ENCODE measurements around the gene OGA.

OGA gene

DNA sequence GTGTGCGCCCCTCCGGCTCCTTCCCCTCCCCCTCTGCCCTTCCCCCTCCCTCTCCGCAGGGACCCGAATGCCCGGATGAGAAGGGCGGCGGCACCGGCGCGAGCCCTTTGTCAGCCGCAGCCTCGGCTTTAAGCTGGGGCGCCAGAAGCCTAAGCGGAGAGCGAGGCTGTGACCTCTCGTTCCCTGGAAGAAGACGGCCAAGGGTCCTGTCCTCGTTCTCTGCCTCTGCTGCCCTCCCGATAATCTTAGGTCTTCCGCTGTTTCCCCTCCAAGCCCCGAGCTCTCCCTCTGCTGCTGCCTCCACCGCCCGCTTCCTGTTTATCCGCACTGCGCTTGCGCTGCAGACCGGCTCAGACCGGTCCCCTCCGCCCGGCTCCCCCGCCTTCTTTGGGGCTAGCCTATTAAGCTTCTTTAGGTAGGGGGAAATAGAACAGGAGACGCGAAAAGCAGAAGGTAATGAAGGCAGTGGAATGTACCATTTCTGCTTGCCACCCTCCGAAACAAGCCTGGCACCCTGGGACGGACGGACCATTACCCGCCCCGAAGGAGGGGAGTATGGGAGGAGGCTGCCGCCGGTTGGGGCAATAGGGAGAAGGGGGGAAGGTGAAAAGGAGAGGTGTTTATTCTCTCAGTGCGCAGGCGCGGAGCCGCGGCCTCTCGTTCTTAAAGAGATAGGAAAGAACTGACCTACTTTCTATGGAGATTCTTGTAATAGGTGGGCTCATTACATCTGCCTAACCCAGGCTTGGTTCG, at the start of gene OGA:
TSS of gene OGA (minus strand) at position 326 of the 753 bp plus-strand sequence. CDS start 422 bp downstream, outside the sequence.
- ATAC-seq, result peak; percentile 92 to 94

DNA sequence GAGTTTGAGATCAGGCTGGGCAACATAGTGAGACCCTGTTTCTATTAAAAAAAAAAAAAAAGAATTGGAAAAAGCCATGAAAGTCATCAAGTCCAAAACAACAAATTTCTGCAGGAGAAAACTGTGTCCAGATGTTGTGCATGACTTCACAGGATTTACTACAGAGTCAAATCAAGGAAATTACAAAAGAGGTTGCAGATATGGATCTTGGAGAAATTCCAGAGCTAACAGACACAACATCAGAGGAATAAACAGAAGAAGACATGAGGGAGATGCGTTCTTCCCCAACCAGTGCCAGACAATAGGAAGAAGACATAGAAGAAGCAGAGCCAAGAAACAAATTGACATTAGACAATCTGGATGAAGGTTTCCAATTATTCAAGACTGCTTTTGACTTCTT, 49.7 kb upstream of the OGA start:
- ATAC-seq, result no peak

DNA sequence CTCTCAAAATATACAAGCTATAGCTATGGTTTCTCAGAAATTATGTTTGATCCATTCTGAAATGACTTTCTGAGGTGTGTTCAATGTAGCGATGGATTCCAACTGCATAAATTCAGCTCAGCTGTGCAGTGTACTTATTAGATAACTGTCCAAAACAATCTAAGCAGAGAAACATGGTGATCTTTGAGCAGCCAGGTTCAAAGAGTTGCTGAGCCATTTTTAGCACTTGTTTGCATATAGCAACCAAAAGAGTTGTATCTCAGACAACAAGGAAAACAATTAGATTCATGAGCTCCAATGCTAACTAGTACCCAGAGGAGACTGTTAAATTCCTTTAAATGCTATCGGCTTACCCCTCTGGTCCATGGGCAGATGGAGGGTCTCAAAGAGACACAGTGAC, 41.3 kb upstream of the OGA start:
- no peak for ATAC-seq

DNA sequence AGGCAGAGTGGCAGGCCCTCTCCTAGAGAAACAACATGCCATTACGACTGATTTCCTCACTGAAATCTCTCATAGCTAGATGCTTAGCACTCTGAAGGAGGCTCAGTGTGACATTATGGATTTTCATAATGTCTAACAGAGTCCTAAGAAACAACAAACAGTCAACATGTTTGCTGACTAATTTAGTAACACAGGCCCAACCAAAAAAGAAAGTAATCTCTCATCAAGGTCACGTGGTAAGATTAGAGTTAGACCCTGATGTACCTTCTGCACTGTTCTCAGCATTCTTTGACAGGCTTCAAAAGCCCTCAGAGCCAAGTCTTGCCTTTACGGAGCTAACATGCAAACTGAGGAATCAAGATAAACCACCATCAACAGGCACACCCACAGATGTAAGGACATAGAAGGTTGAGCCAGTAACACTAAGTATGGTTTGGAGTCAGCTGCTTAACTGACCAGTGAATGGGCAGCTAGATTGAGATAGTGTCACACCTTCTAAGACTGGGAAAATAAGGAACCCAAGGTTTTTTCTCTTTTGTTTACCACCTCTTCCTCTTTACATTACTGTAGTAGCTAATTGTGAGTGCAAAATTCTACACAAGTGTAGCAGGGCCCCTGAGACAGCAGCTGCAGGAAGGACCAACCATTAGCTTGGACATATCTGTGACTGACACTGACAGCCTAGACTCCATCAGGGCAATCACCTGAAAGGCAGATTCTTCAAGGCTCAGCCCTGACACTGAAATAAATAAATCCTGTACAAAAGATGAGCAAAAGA, 40.7 kb upstream of the OGA start:
- peak; percentile 78 to 93 for ATAC-seq

DNA sequence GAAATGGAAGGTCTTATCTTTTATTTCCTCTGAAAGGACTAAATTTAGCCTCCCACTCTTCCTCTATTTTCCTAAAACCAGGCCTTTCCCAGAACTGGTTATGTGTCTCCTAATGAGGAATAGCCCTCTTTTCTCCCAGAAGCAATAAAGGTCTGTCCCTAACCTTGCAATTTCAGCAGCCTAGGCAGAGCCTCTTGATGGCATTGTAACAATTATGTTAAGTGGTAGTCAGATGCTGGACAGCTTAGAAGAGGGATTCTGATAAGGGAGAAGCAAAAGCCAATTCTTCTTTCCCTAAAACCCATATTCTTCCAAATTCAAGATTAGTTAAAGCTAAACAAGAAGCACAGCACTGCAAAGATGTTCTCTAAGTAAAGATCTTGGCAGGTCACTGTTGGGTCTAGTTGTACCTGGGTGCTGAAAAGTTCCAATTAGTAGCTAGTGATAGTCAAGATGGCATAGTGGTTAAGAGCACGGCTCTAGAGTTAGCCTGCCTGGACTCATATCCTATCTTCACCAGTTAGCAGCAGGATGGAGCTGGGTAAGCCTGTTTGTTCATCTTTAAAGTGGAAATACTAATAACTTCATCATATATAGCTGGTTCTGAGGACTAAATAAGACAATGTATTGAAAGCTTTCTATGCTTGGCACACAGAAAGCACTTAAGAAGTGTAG, 39.7 kb upstream of the OGA start:
- no peak for ATAC-seq

DNA sequence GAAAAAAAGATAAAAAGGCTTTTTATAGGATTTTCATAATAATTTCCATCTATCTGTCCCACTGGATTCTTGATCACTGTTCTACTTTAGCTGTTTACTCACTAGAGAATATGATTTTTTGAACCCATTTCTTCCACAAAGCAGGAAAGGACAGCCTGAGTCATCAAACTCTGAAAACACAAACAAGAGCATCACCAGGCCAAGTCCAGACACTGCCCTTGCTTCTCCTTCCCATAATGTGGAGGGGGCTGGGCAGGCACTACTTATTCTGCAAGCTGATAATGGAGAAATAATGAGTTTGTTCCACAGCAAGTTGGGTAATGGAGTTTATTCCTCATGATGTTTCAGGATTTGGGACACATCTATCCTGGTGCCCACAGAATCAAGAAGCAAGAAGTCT, 38.4 kb upstream of the OGA start:
- no peak for ATAC-seq

DNA sequence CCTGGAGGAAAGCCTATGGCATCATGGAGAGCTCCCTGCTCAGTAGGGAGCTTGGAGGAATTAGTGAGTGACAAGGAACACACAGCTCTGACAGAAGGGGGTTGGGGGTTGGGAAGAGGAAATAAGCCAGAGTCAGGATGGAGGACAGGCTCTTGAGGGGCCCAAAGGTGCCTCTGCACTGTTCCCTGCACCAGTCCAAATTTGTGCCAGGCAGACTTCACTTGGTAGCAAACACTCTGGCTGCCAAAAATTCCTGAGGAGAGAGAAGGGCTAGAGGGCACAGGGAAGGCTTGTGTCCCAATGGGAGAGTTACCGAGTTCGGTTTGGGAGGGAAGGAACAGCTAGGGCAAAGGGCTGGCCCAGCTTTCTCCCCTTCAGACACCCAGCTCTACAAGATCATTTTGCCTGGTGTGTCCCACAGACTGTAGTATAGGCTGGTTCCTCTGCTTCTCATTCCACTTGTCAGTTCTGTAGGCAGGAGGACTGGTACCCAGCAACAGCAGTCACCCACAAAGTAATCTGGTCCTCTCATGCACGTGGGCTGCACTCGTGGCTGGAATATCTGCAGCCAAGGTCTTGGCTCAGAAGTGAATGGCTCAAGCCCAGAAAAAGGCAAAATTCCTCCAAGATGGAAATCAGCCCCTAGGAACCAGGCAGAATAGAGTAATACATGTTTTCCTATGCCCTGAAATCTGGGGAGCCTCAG, 33.3 kb upstream of the OGA start:
- no peak for ATAC-seq

DNA sequence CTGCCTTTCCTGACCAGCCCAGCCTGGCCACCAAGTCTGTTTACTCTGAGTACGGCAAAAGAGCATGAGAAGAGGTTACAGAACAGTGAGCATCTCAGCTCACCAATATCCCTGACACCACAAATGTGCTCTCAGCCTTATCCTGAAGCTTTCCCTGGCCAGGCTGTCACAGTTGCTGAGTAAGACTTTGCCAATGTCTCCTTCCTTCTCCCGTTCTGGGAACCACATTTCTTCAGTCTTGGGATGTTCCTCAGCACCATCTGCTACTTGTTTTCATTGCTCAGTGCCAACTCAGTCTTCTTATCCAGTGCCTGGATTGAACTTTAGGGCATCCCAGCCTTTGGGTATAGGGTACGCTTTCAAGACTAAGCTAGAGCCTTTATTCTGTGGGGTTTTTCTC, 32.5 kb upstream of the OGA start:
- ATAC-seq, result no peak

DNA sequence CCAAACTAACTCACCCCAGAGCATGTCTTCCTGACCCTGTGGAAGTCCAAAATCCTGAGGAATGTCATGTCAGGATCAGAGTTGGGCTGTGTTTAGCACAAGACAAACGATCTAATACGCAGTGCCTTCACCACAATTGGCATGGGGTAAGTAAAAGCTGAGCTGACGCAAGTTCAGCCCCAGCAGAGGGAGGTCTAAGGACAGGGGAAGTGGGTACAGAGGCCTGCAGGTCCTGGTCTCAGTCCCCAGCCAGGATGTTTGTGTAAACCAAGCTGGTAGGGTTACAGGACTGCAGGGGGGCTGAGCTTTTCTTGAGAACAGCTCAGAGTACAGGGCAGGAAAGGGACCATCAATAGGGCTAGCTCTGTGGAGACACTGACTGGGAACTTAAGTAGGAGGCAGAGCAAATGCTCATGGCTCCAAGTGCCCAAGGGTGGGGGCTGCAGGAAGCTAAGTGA, 30.7 kb upstream of the OGA start:
- ATAC-seq, result no peak

DNA sequence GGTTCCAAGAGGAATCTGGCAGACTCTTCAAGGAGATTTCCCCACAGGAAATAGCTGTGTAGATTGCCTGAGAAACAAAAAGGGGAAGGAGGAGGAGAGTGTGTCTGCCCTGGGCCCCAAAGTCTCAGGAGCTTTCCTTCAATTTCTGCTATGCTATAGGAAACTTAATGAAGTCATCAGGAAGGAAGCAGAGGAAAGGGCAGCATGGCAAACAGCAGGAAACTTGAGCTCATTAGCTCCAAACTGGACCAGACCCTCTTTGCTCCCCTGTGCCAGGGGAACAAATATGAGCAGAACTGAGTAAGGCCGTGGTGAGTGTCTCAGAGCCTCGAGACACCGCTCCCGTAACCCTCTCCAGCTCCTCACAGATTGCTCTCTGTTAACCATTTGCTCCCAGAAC, 30.2 kb upstream of the OGA start:
- ATAC-seq, result no peak

DNA sequence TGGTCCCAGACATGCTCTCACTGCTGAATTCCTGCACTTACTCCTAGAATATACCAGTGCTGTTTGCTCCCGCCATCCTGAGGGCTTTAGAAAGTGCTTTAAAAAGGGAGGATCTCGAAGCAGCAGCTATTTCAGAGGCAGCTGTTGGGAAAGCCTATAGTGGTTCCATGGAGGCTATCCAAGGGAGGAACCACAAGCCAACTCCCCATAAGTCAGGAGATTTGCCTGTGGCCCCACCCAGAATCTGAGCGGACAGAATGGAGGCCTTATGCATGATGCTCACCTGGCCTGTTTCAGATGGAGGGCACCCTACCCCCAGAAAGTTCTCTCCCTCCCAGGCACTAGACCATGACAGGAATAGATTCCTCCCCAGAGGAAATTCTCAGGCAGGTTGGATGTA, 27.6 kb upstream of the OGA start:
- no peak for ATAC-seq

DNA sequence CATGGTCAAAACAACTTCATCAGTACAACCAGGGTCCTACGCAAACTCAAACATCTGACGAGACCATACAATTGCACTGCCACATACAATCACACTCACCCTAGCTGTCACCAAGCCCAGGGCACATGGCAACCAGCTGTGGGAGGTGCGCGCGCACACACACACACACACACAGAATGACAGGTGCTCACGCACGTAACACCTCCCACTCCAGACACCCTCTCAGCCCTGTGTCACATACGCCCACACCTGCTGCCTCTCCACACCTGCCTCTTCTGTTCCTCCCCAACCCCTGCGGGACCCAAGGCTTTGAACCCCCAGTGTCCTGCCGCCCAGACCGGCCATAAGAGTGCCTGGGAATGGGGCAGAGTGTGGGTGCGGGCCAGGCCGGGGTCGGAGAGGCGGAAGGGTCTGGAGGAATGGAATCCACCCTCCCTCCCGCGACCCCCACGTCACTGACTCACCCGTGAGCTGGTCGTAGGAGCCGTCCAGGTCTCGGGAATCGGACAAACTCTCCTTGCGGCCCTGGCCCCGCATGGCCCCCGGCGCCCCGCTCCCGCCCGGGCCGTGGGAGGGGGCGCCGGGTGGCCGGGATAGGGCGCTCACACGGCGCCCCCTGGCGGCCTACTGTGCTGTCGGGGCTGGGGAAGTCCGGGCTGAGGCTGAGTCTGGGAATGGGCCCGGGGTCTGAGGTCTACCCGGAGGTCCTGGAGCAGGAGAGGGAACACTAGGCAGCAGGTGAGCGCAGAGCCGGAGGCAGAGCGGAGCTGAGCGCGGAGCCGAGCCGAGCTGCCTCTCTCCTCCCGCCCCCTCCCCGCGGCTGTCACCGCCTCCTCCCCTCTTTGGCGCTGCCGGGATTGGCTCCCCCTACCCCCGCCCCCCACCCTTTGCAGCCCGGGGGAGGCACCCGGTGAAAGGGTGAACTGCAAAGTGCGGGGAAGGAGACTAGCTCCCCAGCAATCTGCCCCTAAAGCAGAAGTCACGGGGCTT, 25.1 kb upstream of the OGA start, which contains the start of gene KCNIP2:
TSS of gene KCNIP2 (minus strand) at position 769 of the 990 bp plus-strand sequence. CDS start at position 537, 232 bp downstream.
- peak; percentile 29 to 36 for ATAC-seq

DNA sequence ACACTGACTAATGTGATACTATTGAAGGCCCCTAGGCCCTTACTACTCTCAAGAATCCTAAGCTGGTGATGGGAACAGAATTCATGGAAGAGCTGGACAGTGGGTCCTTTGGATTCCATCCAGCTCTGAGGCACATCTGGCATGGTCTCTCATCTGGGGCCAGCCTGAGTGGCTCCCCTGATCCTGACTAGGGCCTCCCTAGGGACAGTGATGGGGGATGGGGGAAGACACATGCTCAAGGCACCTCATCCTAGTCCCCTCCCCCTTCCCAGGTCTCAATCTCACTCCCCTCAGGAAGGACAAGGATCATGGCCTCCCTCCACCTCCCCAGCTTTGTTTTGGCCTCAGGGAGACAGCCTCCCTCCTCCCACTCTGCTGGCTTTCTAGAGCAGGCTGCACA, 23.6 kb upstream of the OGA start:
- ATAC-seq, result no peak

DNA sequence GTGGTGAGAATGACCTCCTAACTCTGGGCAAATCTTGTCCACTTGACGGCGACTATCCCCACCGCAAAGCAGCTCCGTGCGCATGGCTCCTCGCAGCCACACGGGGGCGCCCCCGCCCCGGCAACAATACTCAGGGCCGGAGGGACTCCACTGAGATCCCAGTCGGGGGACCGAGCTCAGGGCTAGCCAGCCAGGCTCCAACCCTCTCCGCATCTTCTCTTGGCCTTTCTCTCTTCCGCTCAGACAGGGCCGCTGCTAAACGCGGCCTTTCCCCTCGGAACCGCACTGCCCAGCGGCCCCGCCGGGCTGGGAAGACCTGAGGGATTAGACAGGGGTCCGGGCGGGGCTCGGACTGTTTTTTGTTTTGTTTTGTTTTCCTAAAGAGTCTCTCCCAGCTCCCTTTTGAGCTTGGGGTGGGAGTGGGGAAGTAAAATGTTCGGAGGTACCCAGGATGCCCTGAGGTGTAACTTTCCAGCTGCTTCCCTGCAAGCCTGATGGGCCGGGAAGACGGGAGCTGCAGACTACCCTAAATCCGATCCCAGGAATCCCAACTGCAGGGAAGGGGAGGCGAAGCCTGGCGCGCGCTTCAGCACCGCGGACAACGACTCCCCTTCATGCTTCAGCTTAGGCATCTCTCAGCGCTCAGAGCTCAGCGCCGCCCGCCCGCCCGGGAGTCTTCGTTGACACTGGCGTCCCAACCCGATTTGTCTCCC, 22.7 kb upstream of the OGA start:
- ATAC-seq, result peak; percentile 65 to 68

DNA sequence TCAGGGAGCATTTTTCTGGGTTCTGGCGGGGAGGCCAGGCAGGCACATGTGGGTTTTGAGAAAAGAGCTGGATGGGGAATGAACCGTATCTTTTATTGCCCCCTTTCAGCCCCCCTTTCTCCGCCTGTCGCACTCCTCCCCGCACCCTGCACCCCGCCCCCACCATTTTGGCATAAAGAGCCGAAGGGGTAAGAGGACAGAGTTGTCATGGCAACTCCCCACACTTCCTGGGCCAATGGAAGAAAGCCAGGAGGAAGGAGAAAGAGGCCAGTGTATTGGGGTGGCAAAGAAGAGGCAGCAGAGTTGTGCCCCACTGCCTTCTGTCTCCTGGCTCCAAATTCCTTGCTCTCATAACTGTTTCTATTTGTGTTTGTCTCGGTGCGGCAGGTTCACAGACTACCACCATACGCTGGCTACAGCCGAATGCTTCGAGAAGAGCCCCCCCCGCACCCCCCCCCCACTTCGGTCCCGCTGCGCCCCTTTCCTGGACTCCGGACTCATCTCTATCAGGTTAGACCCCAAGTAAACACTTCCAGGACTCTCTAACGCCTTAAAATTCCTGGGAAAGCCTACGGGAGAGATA, 21.9 kb upstream of the OGA start:
- ATAC-seq, result no peak

DNA sequence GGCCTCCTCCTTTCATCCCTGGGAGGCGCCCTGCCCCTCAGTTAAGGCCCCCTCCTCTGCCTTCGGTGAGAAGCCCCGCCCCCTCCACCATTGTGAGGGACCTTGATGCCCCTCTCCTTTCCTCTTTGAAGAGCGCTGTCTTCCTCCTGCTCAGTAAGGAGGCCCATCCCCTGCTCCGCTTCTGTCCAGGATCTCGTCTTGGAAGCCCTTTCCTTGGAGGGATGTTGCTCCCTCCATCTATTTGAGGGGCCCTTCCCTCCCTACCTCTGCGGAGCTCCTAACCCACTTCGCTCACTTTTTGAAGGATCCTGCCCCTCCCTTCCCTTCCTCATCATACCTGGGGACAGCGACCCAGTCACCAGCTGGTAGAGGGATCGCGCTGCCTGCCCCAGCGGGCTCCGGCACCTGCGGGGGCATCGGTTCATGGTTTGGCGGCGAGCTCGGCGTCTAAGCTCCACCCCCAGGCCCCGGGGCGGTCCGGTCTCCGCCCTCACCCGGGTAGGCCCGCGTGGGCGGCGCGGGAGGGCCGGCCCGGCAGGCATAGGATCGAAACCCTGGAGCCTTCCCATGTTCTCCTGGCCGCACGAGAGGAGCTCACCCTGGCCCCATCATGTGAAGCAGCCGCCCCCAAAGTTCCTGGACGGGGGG, 21.3 kb upstream of the OGA start:
- ATAC-seq, result peak; percentile 44 to 59

DNA sequence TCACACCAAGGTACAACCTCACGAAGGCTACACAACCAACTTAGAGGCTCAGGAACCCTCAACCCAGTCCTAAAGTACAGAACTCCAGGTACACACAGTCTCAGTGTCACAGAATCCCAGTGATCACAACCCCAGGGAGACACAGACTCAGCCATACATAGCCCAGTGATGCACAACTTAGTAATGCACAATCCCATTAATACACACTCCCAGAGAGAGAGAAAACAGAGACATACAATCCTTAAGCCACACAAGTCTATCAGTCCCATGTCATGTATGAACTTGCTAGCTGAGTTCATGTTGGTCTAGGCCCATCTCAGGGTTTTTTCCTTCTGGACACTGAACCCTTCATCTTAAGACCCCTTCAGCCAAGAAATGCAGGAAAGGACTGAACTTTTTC, 20.8 kb upstream of the OGA start:
- ATAC-seq, result no peak

DNA sequence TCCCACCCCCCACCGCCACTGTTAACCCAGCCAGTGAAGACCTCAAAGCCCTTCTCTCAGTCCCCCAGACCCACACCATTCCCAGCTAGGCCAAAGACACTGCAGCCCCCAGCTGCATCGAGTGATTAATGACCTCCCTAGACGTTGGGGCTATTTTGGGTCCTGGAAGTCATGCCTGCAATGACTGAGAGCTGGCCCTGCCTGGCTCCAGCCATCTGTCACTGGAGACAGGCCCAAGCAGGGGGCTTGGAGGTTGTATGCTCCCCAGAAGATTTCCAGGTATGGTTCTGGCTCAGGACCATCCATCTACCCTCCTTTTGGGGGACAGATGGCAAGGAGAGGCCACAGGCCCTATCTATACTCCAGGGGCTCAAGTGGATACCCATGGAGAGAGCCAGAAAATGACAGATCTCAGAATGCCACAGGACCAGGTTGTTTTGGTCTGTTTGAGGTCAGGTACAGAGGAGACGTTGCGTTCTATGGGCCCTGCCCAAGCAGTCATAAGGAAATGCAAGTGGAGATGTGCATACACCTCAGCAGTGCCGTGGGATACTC, 20.2 kb upstream of the OGA start:
- no peak for ATAC-seq

DNA sequence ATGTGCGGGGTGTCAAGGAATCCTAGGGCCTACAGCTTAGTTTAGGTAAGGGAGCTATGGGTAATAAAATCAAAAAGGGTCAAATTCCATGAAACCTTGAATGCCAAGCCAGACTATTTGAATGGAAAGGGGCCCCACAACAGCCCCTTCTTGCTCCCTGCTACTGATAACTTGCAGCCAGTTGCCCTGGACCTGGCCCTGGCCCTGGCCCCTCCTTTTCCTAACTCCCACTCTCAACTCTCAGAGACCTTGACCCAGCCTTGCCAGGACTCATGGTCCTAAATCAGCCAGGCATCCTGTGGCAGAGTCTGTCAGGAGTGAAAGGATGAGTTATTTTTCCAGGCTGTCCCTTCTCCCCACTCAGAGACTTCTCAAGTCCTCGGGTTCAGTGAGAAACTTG, 19.5 kb upstream of the OGA start:
- ATAC-seq, result no peak

DNA sequence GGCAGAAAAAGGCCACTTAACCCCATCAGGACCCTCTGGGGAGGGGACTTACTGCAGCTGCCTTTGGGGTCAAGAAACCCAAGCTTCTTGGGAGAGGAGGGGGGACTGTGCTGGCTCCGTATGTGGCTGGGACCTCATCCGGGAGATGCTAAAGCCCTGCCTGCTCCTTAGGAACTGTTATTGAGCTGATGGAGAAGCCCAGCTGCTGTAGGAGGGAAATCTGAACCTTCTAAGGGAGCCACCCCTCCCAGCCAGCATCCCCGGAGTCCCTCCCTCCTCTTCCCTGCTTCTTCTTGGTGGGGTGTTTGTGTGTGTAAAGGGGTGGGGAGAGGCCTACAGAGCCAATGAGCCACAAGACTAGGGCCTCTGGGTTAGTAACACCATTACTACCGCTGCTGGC, 17.1 kb upstream of the OGA start:
- no peak for ATAC-seq

Measured in activated CD4-positive, CD25-positive, alpha-beta regulatory T cell treated with anti-CD3 and anti-CD28 coated beads, Interleukin-2, amount 50 U/mL, for 24 hours (primary cell).